CD4-positive, alpha-beta memory T cell (primary cell): ENCODE measurements around the gene KCNIP4. TPM values are rescaled to one million over a fixed set of nuclear protein-coding genes. Genes with fewer than 3 reads are reported as not detected.

Source experiments
- CTCF ChIA-PET: fragments of 350-600 bp; sonication (Branson Sonifier 250); formaldehyde crosslinking; loops from one replicate; lab custom pipeline; 2021; ENCODE audit warnings: inconsistent platforms; ENCODE audit not compliant: partially characterized antibody; lab: Charles Lee
- POLR2A ChIA-PET: fragments of 350-600 bp; sonication (Branson Sonifier 250); formaldehyde crosslinking; loops from one replicate; lab custom pipeline; 2021; ENCODE audit not compliant: partially characterized antibody; lab: Charles Lee
- DNase-seq, 5 donors: peaks; one replicate each; pipeline versions ENCODE4 v3.0.0 to v3.0.0-alpha.2; 2020 to 2022; ENCODE audit warnings: mixed read lengths in 1 of 5
- H3K27ac ChIP-seq: one replicate; pipeline ENCODE4 v1.7.0; 2013; ENCODE audit warnings: low read depth, low read length
- H3K27me3 ChIP-seq: 2 replicates; pipeline ENCODE4 v1.7.0; 2013; ENCODE audit warnings: mild to moderate bottlenecking, low read length, moderate library complexity; ENCODE audit not compliant: insufficient read depth
- H3K36me3 ChIP-seq: 2 replicates; pipeline ENCODE4 v1.7.0; 2013; ENCODE audit warnings: mild to moderate bottlenecking, low read length, moderate library complexity; ENCODE audit not compliant: insufficient read depth
- H3K4me1 ChIP-seq: 2 replicates; pipeline ENCODE4 v1.7.0; 2013; ENCODE audit warnings: mild to moderate bottlenecking, low read length, moderate library complexity; ENCODE audit not compliant: insufficient read depth
- H3K4me3 ChIP-seq, 2 donors: one replicate each; pipeline ENCODE4 v1.7.0; 2013; ENCODE audit warnings: low read length in 2 of 2, mild to moderate bottlenecking in 1 of 2
- H3K9me3 ChIP-seq, 2 donors: one replicate each; pipeline ENCODE4 v1.7.0; 2013; ENCODE audit warnings: low read length in 2 of 2, control low read depth in 1 of 2; ENCODE audit not compliant: control insufficient read depth in 1 of 2
- H3K27ac Mint-ChIP-seq, 7 donors: one replicate each; pipeline ENCODE4 v1.8.0; 2020 to 2021; ENCODE audit warnings: mixed read lengths in 7 of 7, mild to moderate bottlenecking in 6 of 7, inconsistent platforms in 3 of 7, moderate library complexity in 3 of 7
- H3K27me3 Mint-ChIP-seq, 2 donors: one replicate each; pipeline ENCODE4 v1.8.0; 2020 to 2021; ENCODE audit warnings: mixed read lengths in 2 of 2
- H3K36me3 Mint-ChIP-seq, 2 donors: one replicate each; pipeline ENCODE4 v1.8.0; 2020 to 2021; ENCODE audit warnings: mixed read lengths in 2 of 2, inconsistent platforms in 1 of 2, mild to moderate bottlenecking in 1 of 2
- H3K4me1 Mint-ChIP-seq, 4 donors: one replicate each; pipeline ENCODE4 v1.8.0; 2020 to 2021; ENCODE audit warnings: mixed read lengths in 4 of 4, mild to moderate bottlenecking in 1 of 4
- H3K4me3 Mint-ChIP-seq, 8 donors: one replicate each; pipeline ENCODE4 v1.8.0; 2020 to 2021; ENCODE audit warnings: mixed read lengths in 8 of 8, mild to moderate bottlenecking in 7 of 8, moderate library complexity in 6 of 8, inconsistent platforms in 3 of 8
- H3K9me3 Mint-ChIP-seq, 8 donors: one replicate each; pipeline ENCODE4 v1.8.0; 2020 to 2021; ENCODE audit warnings: mixed read lengths in 8 of 8, mild to moderate bottlenecking in 5 of 8, inconsistent platforms in 3 of 8, moderate library complexity in 1 of 8
- intact Hi-C: fragments of 100-400 bp; cut with micrococcal nuclease; formaldehyde crosslinking; loops from one replicate; pipeline ENCODE4 v1.15.1; 2023
- polyA plus RNA-seq, 2 donors: library from polyadenylated mRNA; unstranded; fragments of 300-500 nt; fragmentation: Illumina TruSeq; gene quantifications; one replicate each; pipeline ENCODE4 v1.2.3, GENCODE V29; 2021
- total RNA-seq, 2 experiments: library from RNA; stranded (reverse); gene quantifications; one replicate each; pipeline ENCODE4 v1.2.3, GENCODE V29; 2021

KCNIP4 gene
- total and polyA plus RNA-seq, 4 experiments from 2014 or later: 0.11 to 0.26 TPM; not detected in 2

GRCh38 chr4:21554500-21554899 lies 394.1 kb downstream of the KCNIP4 start:
- Mint-ChIP-seq H3K36me3 (no peaks in the 10 kb centered on the region), H3K4me1 (no peaks in the 10 kb centered on the region), H3K4me3 (no peak overlapping the region), H3K27ac (no peak overlapping the region), H3K27me3 (no peaks in the 10 kb centered on the region), H3K9me3 (peaks cover 0 to 6% (median 2%) of the 10 kb centered on the region in 8 donors)
- no peak for DNase-seq
- intact Hi-C loops: no loop called here
- Histone ChIP-seq H3K4me3 (no peak overlapping the region), H3K9me3 (no peaks in the 10 kb centered on the region), H3K27me3 (no peaks in the 10 kb centered on the region), H3K36me3 (no peaks in the 10 kb centered on the region), H3K27ac (no peak overlapping the region), H3K4me1 (no peaks in the 10 kb centered on the region)
- ChIA-PET CTCF (no interaction called here), POLR2A (no interaction called here)

- intact Hi-C loops: no loop called here
- H3K27me3 Mint-ChIP-seq: no peaks in the 10 kb centered on the region
- CTCF ChIA-PET: no interaction called here
Measured at GRCh38 chr4:21554066-21554465, 394.5 kb downstream of the KCNIP4 start.

GRCh38 chr4:21552455-21552854 lies 396.1 kb downstream of the KCNIP4 start:
- no peaks in the 10 kb centered on the region for H3K27me3 ChIP-seq
- Mint-ChIP-seq H3K36me3 (no peaks in the 10 kb centered on the region), H3K27me3 (no peaks in the 10 kb centered on the region), H3K4me1 (no peaks in the 10 kb centered on the region), H3K9me3 (peaks cover 0 to 6% (median 2%) of the 10 kb centered on the region in 8 donors), H3K27ac (no peak overlapping the region), H3K4me3 (no peak overlapping the region)
- no peaks in the 10 kb centered on the region for H3K36me3 ChIP-seq
- H3K27ac ChIP-seq: no peak overlapping the region
- CTCF ChIA-PET: no interaction called here
- POLR2A ChIA-PET: no interaction called here
- intact Hi-C loops: no loop called here
- no peaks in the 10 kb centered on the region for H3K9me3 ChIP-seq
- H3K4me1 ChIP-seq: no peaks in the 10 kb centered on the region
- no peak overlapping the region for H3K4me3 ChIP-seq
- DNase-seq: no peak

More at GRCh38 chr4:21554066-21554465, 394.5 kb downstream of the KCNIP4 start:
- POLR2A ChIA-PET: no interaction called here
- Histone ChIP-seq H3K27ac (no peak overlapping the region), H3K27me3 (no peaks in the 10 kb centered on the region), H3K9me3 (no peaks in the 10 kb centered on the region), H3K4me1 (no peaks in the 10 kb centered on the region), H3K4me3 (no peak overlapping the region), H3K36me3 (no peaks in the 10 kb centered on the region)
- no peak overlapping the region for H3K27ac Mint-ChIP-seq
- no peaks in the 10 kb centered on the region for H3K4me1 Mint-ChIP-seq
- H3K36me3 Mint-ChIP-seq: no peaks in the 10 kb centered on the region
- H3K4me3 Mint-ChIP-seq: no peak overlapping the region
- H3K9me3 Mint-ChIP-seq: peaks cover 0 to 6% (median 2%) of the 10 kb centered on the region in 8 donors
- no peak for DNase-seq

GRCh38 chr4:21544955-21545354 lies 403.6 kb downstream of the KCNIP4 start:
- POLR2A ChIA-PET: no interaction called here
- CTCF ChIA-PET: no interaction called here
- DNase-seq: no peak
- Histone ChIP-seq H3K27ac (no peak overlapping the region), H3K36me3 (no peaks in the 10 kb centered on the region), H3K4me3 (no peak overlapping the region), H3K9me3 (peaks cover 0 to 3% of the 10 kb centered on the region in 2 donors), H3K27me3 (no peaks in the 10 kb centered on the region), H3K4me1 (no peaks in the 10 kb centered on the region)
- no peak overlapping the region for H3K4me3 Mint-ChIP-seq
- no peak overlapping the region for H3K27ac Mint-ChIP-seq
- H3K9me3 Mint-ChIP-seq: peaks cover 0 to 12% (median 3%) of the 10 kb centered on the region in 8 donors
- H3K4me1 Mint-ChIP-seq: no peaks in the 10 kb centered on the region
- intact Hi-C loops: no loop called here
- H3K27me3 Mint-ChIP-seq: no peaks in the 10 kb centered on the region
- no peaks in the 10 kb centered on the region for H3K36me3 Mint-ChIP-seq

- H3K27me3 ChIP-seq: no peaks in the 10 kb centered on the region
- peaks cover 0 to 3% of the 10 kb centered on the region in 2 donors for H3K9me3 ChIP-seq
- Mint-ChIP-seq H3K4me3 (no peak overlapping the region), H3K27ac (no peak overlapping the region), H3K36me3 (no peaks in the 10 kb centered on the region), H3K4me1 (no peaks in the 10 kb centered on the region), H3K9me3 (peaks cover 0 to 12% (median 3%) of the 10 kb centered on the region in 8 donors), H3K27me3 (no peaks in the 10 kb centered on the region)
- ChIA-PET POLR2A (no interaction called here), CTCF (no interaction called here)
- no peak for DNase-seq
- no peaks in the 10 kb centered on the region for H3K4me1 ChIP-seq
- no peak overlapping the region for H3K4me3 ChIP-seq
- intact Hi-C loops: no loop called here
- H3K27ac ChIP-seq: no peak overlapping the region
- H3K36me3 ChIP-seq: no peaks in the 10 kb centered on the region
Measured at GRCh38 chr4:21544415-21544814, 404.2 kb downstream of the KCNIP4 start.

- no peak overlapping the region for H3K4me3 ChIP-seq
- intact Hi-C loops: no loop called here
- no peaks in the 10 kb centered on the region for H3K4me1 Mint-ChIP-seq
- H3K36me3 ChIP-seq: no peaks in the 10 kb centered on the region
- H3K9me3 Mint-ChIP-seq: peaks cover 0 to 11% (median 3%) of the 10 kb centered on the region in 8 donors
- no peak for DNase-seq
- no peaks in the 10 kb centered on the region for H3K27me3 Mint-ChIP-seq
- CTCF ChIA-PET: no interaction called here
- no peak overlapping the region for H3K4me3 Mint-ChIP-seq
- H3K36me3 Mint-ChIP-seq: no peaks in the 10 kb centered on the region
- no peak overlapping the region for H3K27ac ChIP-seq
- no peak overlapping the region for H3K27ac Mint-ChIP-seq
- H3K4me1 ChIP-seq: no peaks in the 10 kb centered on the region
- H3K9me3 ChIP-seq: peaks cover 0 to 3% of the 10 kb centered on the region in 2 donors
- POLR2A ChIA-PET: no interaction called here
- no peaks in the 10 kb centered on the region for H3K27me3 ChIP-seq
Measured at GRCh38 chr4:21543514-21543913, 405.1 kb downstream of the KCNIP4 start.

- Histone ChIP-seq H3K27me3 (no peaks in the 10 kb centered on the region), H3K4me3 (no peak overlapping the region), H3K4me1 (no peaks in the 10 kb centered on the region), H3K9me3 (no peaks in the 10 kb centered on the region), H3K36me3 (no peaks in the 10 kb centered on the region), H3K27ac (no peak overlapping the region)
- CTCF ChIA-PET: no interaction called here
- Mint-ChIP-seq H3K9me3 (peaks cover 0 to 4% (median 0%) of the 10 kb centered on the region in 8 donors), H3K27me3 (no peaks in the 10 kb centered on the region), H3K36me3 (no peaks in the 10 kb centered on the region), H3K4me3 (no peak overlapping the region), H3K4me1 (no peaks in the 10 kb centered on the region), H3K27ac (no peak overlapping the region)
- intact Hi-C loops: no loop called here
- no peak for DNase-seq
- POLR2A ChIA-PET: no interaction called here
Measured at GRCh38 chr4:21535898-21536297, 412.7 kb downstream of the KCNIP4 start.

GRCh38 chr4:21531048-21531447 lies 417.5 kb downstream of the KCNIP4 start:
- CTCF ChIA-PET: no interaction called here
- POLR2A ChIA-PET: no interaction called here
- H3K27ac ChIP-seq: no peak overlapping the region
- Mint-ChIP-seq H3K4me3 (no peak overlapping the region), H3K36me3 (no peaks in the 10 kb centered on the region), H3K27me3 (no peaks in the 10 kb centered on the region), H3K27ac (no peak overlapping the region), H3K9me3 (peaks cover 0 to 12% (median 1%) of the 10 kb centered on the region in 8 donors), H3K4me1 (no peaks in the 10 kb centered on the region)
- intact Hi-C loops: no loop called here
- no peaks in the 10 kb centered on the region for H3K4me1 ChIP-seq
- no peak for DNase-seq
- H3K27me3 ChIP-seq: no peaks in the 10 kb centered on the region
- no peaks in the 10 kb centered on the region for H3K9me3 ChIP-seq
- no peaks in the 10 kb centered on the region for H3K36me3 ChIP-seq
- H3K4me3 ChIP-seq: no peak overlapping the region
